Activated CD4-positive, alpha-beta T cell treated with anti-CD3 and anti-CD28 coated beads, Interleukin-2, amount 10 ng/mL, durations not matched to agents 24 days and 14 days (primary cell): ENCODE data around the gene SLC17A6. TPM values are rescaled to one million over a fixed set of nuclear protein-coding genes. Genes with fewer than 3 reads are reported as not detected.

ENCODE experiments used
- DNase-seq: peaks from one replicate; pipeline ENCODE4 v3.0.0; 2022
- H3K27ac Mint-ChIP-seq: one replicate; pipeline ENCODE4 v1.8.0; 2022; ENCODE audit warnings: mild to moderate bottlenecking, mixed read lengths
- H3K27me3 Mint-ChIP-seq: one replicate; pipeline ENCODE4 v1.8.0; 2022; ENCODE audit warnings: mixed read lengths
- H3K36me3 Mint-ChIP-seq: one replicate; pipeline ENCODE4 v1.8.0; 2022; ENCODE audit warnings: low read depth, mild to moderate bottlenecking, mixed read lengths
- H3K4me1 Mint-ChIP-seq: one replicate; pipeline ENCODE4 v1.8.0; 2021; ENCODE audit warnings: mixed read lengths
- H3K4me3 Mint-ChIP-seq: one replicate; pipeline ENCODE4 v1.8.0; 2022; ENCODE audit warnings: mild to moderate bottlenecking, moderate library complexity, mixed read lengths
- H3K9me3 Mint-ChIP-seq: one replicate; pipeline ENCODE4 v1.8.0; 2021; ENCODE audit warnings: mixed read lengths
- intact Hi-C: fragments of 100-400 bp; cut with micrococcal nuclease; formaldehyde crosslinking; loops from one replicate; pipeline ENCODE4 v1.15.1; 2023
- total RNA-seq: library from RNA; stranded (reverse); gene quantifications from 2 replicates; pipeline ENCODE4 v1.2.3, GENCODE V29; 2022

The SLC17A6 gene
- total RNA-seq = not detected in 2 replicates

- no peaks in the 10 kb centered on the region for H3K4me1 Mint-ChIP-seq
- DNase-seq = peak; percentile 73
- H3K4me3 Mint-ChIP-seq = no peak within 1 kb of the TSS
- H3K9me3 Mint-ChIP-seq = peaks cover 9% of the 10 kb centered on the region
- H3K27me3 Mint-ChIP-seq = peaks cover 55% of the 10 kb centered on the region
- peaks cover 2% of the 10 kb centered on the region for H3K36me3 Mint-ChIP-seq
- H3K27ac Mint-ChIP-seq = no peak within 1 kb of the TSS
- intact Hi-C loops = no loop called here
These were observed at the start of gene SLC17A6 for GRCh38 chr11:22337596-22338485. TSS of gene SLC17A6 (plus strand) at chr11:22338381. CDS start at chr11:22338534, 153 bp downstream.

GRCh38 chr11:22302368-22302767, 35.8 kb upstream of the SLC17A6 start:
- Mint-ChIP-seq H3K4me1 (no peaks in the 10 kb centered on the region), H3K9me3 (no peaks in the 10 kb centered on the region), H3K27ac (no peak overlapping the region), H3K4me3 (no peak overlapping the region), H3K27me3 (peaks cover 2% of the 10 kb centered on the region), H3K36me3 (no peaks in the 10 kb centered on the region)
- no peak for DNase-seq
- intact Hi-C loops = loop anchor here (5.0 to 10.0 kb wide), 2 partner anchors 138 to 1655 kb away; no protein-coding TSS in a partner anchor

GRCh38 chr11:22304337-22304961, 33.7 kb upstream of the SLC17A6 start:
- Mint-ChIP-seq H3K27me3 (peaks cover 2% of the 10 kb centered on the region), H3K4me3 (no peak overlapping the region), H3K9me3 (no peaks in the 10 kb centered on the region), H3K27ac (no peak overlapping the region), H3K36me3 (no peaks in the 10 kb centered on the region), H3K4me1 (no peaks in the 10 kb centered on the region)
- no peak for DNase-seq
- intact Hi-C loops = loop anchor here (1.0 to 10.0 kb wide), 3 partner anchors 59 to 1657 kb away; no protein-coding TSS in a partner anchor

- no peaks in the 10 kb centered on the region for H3K9me3 Mint-ChIP-seq
- no peaks in the 10 kb centered on the region for H3K36me3 Mint-ChIP-seq
- H3K27me3 Mint-ChIP-seq = no peaks in the 10 kb centered on the region
- H3K4me1 Mint-ChIP-seq = no peaks in the 10 kb centered on the region
- DNase-seq = no peak
- intact Hi-C loops = no loop called here
- no peak overlapping the region for H3K4me3 Mint-ChIP-seq
- H3K27ac Mint-ChIP-seq = no peak overlapping the region
These were observed 20.5 kb upstream of the SLC17A6 start for GRCh38 chr11:22317656-22318055.

GRCh38 chr11:22331771-22332170, 6.4 kb upstream of the SLC17A6 start:
- H3K27me3 Mint-ChIP-seq = peaks cover 2% of the 10 kb centered on the region
- intact Hi-C loops = no loop called here

GRCh38 chr11:22336587-22336986, 1.6 kb upstream of the SLC17A6 start:
- intact Hi-C loops = no loop called here
- Mint-ChIP-seq H3K9me3 (peaks cover 6% of the 10 kb centered on the region), H3K4me3 (no peak overlapping the region), H3K4me1 (no peaks in the 10 kb centered on the region), H3K27ac (no peak overlapping the region), H3K36me3 (no peaks in the 10 kb centered on the region), H3K27me3 (peaks cover 43% of the 10 kb centered on the region)
- DNase-seq = no peak

More at GRCh38 chr11:22331771-22332170, 6.4 kb upstream of the SLC17A6 start:
- no peaks in the 10 kb centered on the region for H3K9me3 Mint-ChIP-seq
- no peaks in the 10 kb centered on the region for H3K36me3 Mint-ChIP-seq
- no peak for DNase-seq
- H3K4me3 Mint-ChIP-seq = no peak overlapping the region
- H3K4me1 Mint-ChIP-seq = no peaks in the 10 kb centered on the region
- H3K27ac Mint-ChIP-seq = no peak overlapping the region

- no peak overlapping the region for H3K4me3 Mint-ChIP-seq
- peaks cover 2% of the 10 kb centered on the region for H3K36me3 Mint-ChIP-seq
- H3K4me1 Mint-ChIP-seq = no peaks in the 10 kb centered on the region
- peaks cover 9% of the 10 kb centered on the region for H3K9me3 Mint-ChIP-seq
- DNase-seq = no peak
- intact Hi-C loops = no loop called here
- peaks cover 68% of the 10 kb centered on the region for H3K27me3 Mint-ChIP-seq
- H3K27ac Mint-ChIP-seq = no peak overlapping the region
These were observed 1.4 kb downstream of the SLC17A6 start for GRCh38 chr11:22339611-22340010.

- DNase-seq = no peak
- H3K27ac Mint-ChIP-seq = no peak overlapping the region
- H3K27me3 Mint-ChIP-seq = peaks cover 73% of the 10 kb centered on the region
- no peak overlapping the region for H3K4me3 Mint-ChIP-seq
- H3K9me3 Mint-ChIP-seq = peaks cover 9% of the 10 kb centered on the region
- intact Hi-C loops = no loop called here
- H3K4me1 Mint-ChIP-seq = no peaks in the 10 kb centered on the region
- peaks cover 2% of the 10 kb centered on the region for H3K36me3 Mint-ChIP-seq
These were observed 2.1 kb downstream of the SLC17A6 start for GRCh38 chr11:22340235-22340634.

GRCh38 chr11:22340701-22341587, 2.8 kb downstream of the SLC17A6 start:
- no peak overlapping the region for H3K27ac Mint-ChIP-seq
- intact Hi-C loops = no loop called here
- no peaks in the 10 kb centered on the region for H3K4me1 Mint-ChIP-seq
- peaks cover 2% of the 10 kb centered on the region for H3K36me3 Mint-ChIP-seq
- H3K27me3 Mint-ChIP-seq = peaks cover 74% of the 10 kb centered on the region
- DNase-seq = no peak
- H3K9me3 Mint-ChIP-seq = peaks cover 9% of the 10 kb centered on the region
- H3K4me3 Mint-ChIP-seq = no peak overlapping the region

GRCh38 chr11:22341588-22341931, 3.4 kb downstream of the SLC17A6 start:
- DNase-seq = no peak
- Mint-ChIP-seq H3K27ac (no peak overlapping the region), H3K27me3 (peaks cover 79% of the 10 kb centered on the region), H3K9me3 (peaks cover 9% of the 10 kb centered on the region), H3K4me1 (no peaks in the 10 kb centered on the region), H3K36me3 (peaks cover 2% of the 10 kb centered on the region), H3K4me3 (no peak overlapping the region)
- intact Hi-C loops = no loop called here

- H3K9me3 Mint-ChIP-seq = peaks cover 9% of the 10 kb centered on the region
- peaks cover 76% of the 10 kb centered on the region for H3K27me3 Mint-ChIP-seq
- H3K36me3 Mint-ChIP-seq = peaks cover 2% of the 10 kb centered on the region
- no peak overlapping the region for H3K27ac Mint-ChIP-seq
- intact Hi-C loops = no loop called here
- H3K4me3 Mint-ChIP-seq = no peak overlapping the region
- no peak for DNase-seq
- H3K4me1 Mint-ChIP-seq = no peaks in the 10 kb centered on the region
These were observed 4.2 kb downstream of the SLC17A6 start for GRCh38 chr11:22342211-22343031.

GRCh38 chr11:22343032-22343324, 4.8 kb downstream of the SLC17A6 start:
- Mint-ChIP-seq H3K27ac (no peak overlapping the region), H3K4me3 (no peak overlapping the region), H3K4me1 (no peaks in the 10 kb centered on the region), H3K36me3 (peaks cover 2% of the 10 kb centered on the region), H3K27me3 (peaks cover 70% of the 10 kb centered on the region), H3K9me3 (peaks cover 9% of the 10 kb centered on the region)
- DNase-seq = no peak
- intact Hi-C loops = no loop called here

GRCh38 chr11:22343371-22344032, 5.3 kb downstream of the SLC17A6 start:
- H3K27me3 Mint-ChIP-seq = peaks cover 65% of the 10 kb centered on the region
- no peak overlapping the region for H3K27ac Mint-ChIP-seq
- peaks cover 9% of the 10 kb centered on the region for H3K9me3 Mint-ChIP-seq
- no peaks in the 10 kb centered on the region for H3K4me1 Mint-ChIP-seq
- peaks cover 2% of the 10 kb centered on the region for H3K36me3 Mint-ChIP-seq
- no peak overlapping the region for H3K4me3 Mint-ChIP-seq
- intact Hi-C loops = no loop called here
- no peak for DNase-seq
